ENCODE measurements around the gene SCYL2. TPM values are rescaled to one million over a fixed set of nuclear protein-coding genes. Genes with fewer than 3 reads are reported as not detected.
A peak's percentile ranks its signal among the peaks of the same experiment; 100 is the strongest.
"Not testable (repeated sequence)": the region's sequence is repeated elsewhere in the genome, so short reads cannot be mapped to it uniquely, and the experiment has no call there.

SCYL2 gene
- total RNA-seq, 4 donors from 2014 or later: 27.7 to 51.8 (median 39.5) TPM

- no peak for TF ChIP-seq POLR2A (IDR thresholded peaks at IDR 0.05)
- no peak for TF ChIP-seq CTCF (IDR thresholded peaks at IDR 0.05)
- H3K27me3 ChIP-seq: no peaks in the 10 kb centered on the region
- intact Hi-C loops (cut with DNase I): no loop called here
These were observed 8.8 kb upstream of the SCYL2 start for GRCh38 chr12:100258127-100258526.

GRCh38 chr12:100263131-100263530 is 3.8 kb upstream of the SCYL2 start:
- H3K27me3 ChIP-seq: no peaks in the 10 kb centered on the region
- no peak overlapping the region for H3K27ac ChIP-seq
- TF ChIP-seq POLR2A (IDR thresholded peaks at IDR 0.05): no peak
- TF ChIP-seq CTCF (IDR thresholded peaks at IDR 0.05): no peak
- WGBS, 2 donors: 83 to 85% methylated on average over 5 of the region's 5 CpGs
- peaks cover 2 to 9% (median 5%) of the 10 kb centered on the region in 3 donors for H3K4me1 ChIP-seq
- no peaks in the 10 kb centered on the region for H3K9me3 ChIP-seq
- no peaks in the 10 kb centered on the region for H3K36me3 ChIP-seq
- no peak overlapping the region for H3K4me3 ChIP-seq
- intact Hi-C loops (cut with DNase I): no loop called here
- DNase-seq: no peak

More at GRCh38 chr12:100258127-100258526, 8.8 kb upstream of the SCYL2 start:
- Histone ChIP-seq H3K9me3 (no peaks in the 10 kb centered on the region), H3K36me3 (no peaks in the 10 kb centered on the region), H3K4me3 (no peak overlapping the region), H3K27ac (no peak overlapping the region), H3K4me1 (peaks cover 0 to 12% (median 0%) of the 10 kb centered on the region in 3 donors)
- 86 to 96% methylated on average over 1 of the region's 1 CpG for WGBS, 2 donors
- DNase-seq: no peak

- H3K36me3 ChIP-seq; H3K9me3 ChIP-seq; intact Hi-C loops (cut with DNase I); H3K27ac ChIP-seq; H3K4me3 ChIP-seq; H3K27me3 ChIP-seq; DNase-seq: not testable (repeated sequence)
- H3K4me1 ChIP-seq: peaks cover 18 to 29% (median 20%) of the 10 kb centered on the region in 3 donors
- 93 to 100% methylated on average over 5 of the region's 5 CpGs for WGBS, 2 donors
These were observed 1.9 kb upstream of the SCYL2 start for GRCh38 chr12:100265107-100265506.

- Histone ChIP-seq H3K9me3 (no peaks in the 10 kb centered on the region), H3K27me3 (no peaks in the 10 kb centered on the region), H3K36me3 (no peaks in the 10 kb centered on the region), H3K4me3 (peak overlapping the region; percentile 55 to 99 (median 90)), H3K27ac (peak overlapping the region; percentile 89 to 99 (median 98)), H3K4me1 (peaks cover 18 to 37% (median 22%) of the 10 kb centered on the region in 3 donors)
- intact Hi-C loops (cut with DNase I): no loop called here
- TF ChIP-seq POLR2A (IDR thresholded peaks at IDR 0.05) (no peak), CTCF (IDR thresholded peaks at IDR 0.05) (no peak)
- no peak for DNase-seq
- WGBS, 2 donors: 64 to 70% methylated on average over 11 of the region's 11 CpGs
These were observed 1.0 kb upstream of the SCYL2 start for GRCh38 chr12:100265732-100266584.

GRCh38 chr12:100266585-100266834 is 467 bp upstream of the SCYL2 start:
- 0% methylated on average over 3 to 4 of the region's 6 CpGs for whole genome bisulfite sequencing, 2 donors
- DNase-seq: no peak
- Histone ChIP-seq H3K36me3 (no peaks in the 10 kb centered on the region), H3K4me1 (peaks cover 18 to 43% (median 23%) of the 10 kb centered on the region in 3 donors), H3K4me3 (peak overlapping the region; percentile 55 to 99 (median 90)), H3K9me3 (no peaks in the 10 kb centered on the region), H3K27ac (peak overlapping the region; percentile 89 to 99 (median 98)), H3K27me3 (no peaks in the 10 kb centered on the region)
- intact Hi-C loops (cut with DNase I): no loop called here
- TF ChIP-seq CTCF (IDR thresholded peaks at IDR 0.05) (no peak), POLR2A (IDR thresholded peaks at IDR 0.05) (no peak)

All from esophagus squamous epithelium (tissue), 5 donors.